G401.6 (cell line): Measurements from ENCODE around the gene KCNT1.

Experiments
- FAIRE-seq: peaks from 2 replicates; lab custom pipeline; 2012; peaks lifted over from hg19 to GRCh38; lab: Jason Lieb, UNC

The KCNT1 gene

DNA sequence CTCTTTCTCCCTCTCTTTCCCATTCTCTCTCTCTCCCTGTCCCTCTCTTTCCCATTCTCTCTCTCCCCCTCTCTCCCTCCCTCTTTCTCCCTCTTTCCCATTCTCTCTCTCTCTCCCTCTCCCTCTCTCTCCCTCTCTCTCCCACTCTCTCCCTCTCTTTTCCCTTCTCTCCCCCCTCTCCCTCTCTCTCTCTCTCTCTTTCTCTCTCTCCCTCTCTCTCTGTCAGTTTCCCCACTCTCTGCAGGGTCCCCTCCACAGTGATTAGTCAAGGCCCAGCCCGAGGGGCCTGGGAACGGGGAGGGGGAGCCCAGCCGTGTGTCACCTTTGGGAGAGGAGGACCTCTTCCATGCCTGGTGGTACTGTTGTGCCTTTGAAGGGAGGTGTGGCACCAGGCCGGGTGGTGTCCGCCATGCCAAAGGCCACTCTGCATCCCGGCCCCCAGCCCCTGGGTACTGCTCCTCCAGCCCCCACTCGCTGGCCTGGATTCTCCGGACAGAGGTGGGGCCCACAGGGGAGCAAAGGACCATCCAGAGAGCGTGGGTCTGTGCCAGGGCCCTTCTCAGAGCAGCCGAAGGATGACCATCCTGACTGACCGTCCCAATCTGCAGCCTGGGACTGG, 25.4 kb downstream of the KCNT1 start:
- FAIRE-seq, result no peak

DNA sequence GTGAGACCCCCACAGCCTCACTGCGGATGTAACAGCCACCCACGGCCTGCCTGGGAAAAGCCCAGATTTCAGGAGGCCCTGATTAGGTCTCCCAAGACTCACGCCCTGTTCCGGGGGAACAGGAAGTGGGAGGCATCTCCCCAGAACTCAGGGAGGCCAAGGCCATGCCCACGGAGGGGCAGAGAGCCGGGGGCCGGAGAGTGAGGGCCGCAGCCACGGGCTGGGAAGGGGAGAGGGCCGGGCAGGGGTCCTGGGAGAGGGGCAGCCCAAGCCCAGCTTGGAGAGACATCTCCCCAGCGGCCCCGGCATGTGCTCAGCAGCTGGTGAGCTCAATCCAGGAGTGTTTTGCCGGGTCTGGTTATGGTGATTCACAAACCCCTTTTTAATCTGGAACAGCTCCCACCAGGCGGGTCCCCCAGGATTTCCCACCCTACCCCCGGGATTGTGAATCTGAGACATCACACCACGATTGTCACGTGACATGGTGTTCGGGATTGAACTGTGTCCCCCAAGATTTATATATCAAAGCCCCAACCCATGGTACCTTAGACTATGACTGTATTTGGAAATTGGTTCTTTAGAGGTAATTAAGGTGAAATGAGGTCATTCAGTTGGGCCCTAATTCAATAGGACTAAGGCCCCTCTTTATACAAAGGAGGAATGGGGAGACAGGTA, 26.6 kb downstream of the KCNT1 start:
- no peak for FAIRE-seq

DNA sequence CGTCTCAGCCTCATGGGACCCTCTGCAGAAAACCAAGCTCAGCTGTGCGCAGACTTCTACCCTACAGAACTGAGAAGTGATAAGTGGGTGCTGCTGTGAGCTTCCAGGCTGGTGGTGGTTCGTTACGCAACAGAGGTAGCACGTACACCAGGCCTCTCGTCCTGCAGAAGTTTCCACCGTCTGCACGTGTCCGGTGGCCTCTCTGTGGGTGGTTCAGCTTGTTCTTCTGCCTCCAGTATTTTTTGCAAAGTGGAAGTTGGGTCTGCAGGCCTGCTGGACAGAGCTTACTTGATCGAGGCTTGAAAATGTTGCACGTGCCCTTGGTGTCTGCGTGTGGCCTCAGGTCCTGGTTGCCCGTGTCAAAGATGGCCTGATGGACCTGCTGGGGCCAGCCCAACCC, 27.5 kb downstream of the KCNT1 start:
- FAIRE-seq, result no peak

DNA sequence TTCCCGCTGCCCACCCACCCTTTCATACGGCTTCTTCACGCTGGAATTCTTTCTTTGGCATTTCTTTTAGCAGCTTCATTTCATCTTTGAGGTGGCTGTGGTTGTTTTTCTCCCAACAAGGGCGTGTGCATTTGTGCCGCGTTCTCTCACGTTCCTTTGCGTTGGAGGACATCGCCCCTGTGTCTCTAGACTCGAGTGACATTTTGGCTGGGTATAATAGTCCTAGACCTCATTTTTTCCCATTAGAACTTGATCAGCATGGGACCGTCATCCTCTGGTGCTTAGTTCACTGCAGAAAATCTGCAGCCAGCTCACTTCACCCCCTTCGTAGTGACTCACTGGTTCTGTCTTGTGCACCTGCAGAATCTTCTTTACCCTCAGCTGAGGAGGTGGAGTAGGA, 29.5 kb downstream of the KCNT1 start:
- FAIRE-seq, result no peak

DNA sequence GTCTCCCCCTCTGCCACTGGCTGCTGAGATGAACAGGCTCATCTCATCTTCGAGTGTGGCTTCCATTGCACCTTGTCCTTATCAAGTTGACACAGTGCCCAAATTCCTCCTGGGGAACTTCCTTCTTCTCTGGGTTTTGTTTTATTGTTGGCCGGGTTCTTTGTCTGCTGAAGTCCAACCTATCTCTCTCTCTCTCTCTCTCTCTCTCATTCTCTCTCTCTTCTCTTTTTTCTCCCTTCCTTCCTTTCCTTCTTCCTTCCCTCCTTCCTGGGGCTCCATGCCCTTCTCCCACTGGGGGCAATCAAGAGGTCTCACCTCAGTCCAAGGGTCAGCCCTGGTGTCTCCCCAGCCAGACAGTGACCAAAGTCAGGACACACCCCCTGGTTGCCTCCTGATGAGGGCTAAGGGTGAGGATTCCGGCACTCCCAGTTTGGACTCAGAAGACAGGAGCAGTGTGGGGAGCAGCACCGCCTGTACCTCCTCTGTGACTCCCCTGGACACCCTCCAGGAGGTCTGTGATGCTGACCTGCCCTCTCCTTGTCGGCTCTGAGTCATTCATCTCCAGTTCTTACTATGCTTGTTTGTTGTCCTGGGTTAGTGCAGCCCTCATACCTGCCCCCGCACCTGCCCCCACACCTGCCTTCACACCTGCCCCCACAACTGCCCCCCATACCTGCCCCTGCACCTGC, 30.7 kb downstream of the KCNT1 start:
- no peak for FAIRE-seq

DNA sequence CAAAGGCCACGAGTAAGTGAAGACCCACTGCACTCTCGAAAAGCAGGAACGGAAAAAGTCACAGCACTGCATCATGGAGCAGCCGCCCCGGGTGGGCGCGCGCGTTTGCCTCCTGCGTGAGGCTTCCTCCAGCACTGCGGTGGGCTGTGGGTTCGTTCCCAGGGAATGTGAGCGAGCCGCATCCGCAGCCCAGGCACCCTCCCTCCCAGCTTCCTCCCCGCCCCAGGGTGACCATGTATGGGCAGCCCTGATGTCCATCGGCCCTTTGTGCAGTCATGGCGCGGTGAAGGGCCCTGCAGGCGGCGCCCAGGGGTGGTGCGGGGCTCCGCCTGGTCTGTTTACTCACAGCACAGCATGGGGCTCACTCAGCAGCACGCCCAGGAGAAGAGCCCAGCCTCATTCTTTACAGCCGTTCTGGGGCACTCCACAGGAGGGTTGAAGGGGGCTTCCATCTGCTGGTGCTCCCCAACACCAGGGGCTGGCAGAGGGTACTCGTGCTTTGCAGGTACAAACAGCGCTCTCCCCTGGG, 32.7 kb downstream of the KCNT1 start:
- no peak for FAIRE-seq

DNA sequence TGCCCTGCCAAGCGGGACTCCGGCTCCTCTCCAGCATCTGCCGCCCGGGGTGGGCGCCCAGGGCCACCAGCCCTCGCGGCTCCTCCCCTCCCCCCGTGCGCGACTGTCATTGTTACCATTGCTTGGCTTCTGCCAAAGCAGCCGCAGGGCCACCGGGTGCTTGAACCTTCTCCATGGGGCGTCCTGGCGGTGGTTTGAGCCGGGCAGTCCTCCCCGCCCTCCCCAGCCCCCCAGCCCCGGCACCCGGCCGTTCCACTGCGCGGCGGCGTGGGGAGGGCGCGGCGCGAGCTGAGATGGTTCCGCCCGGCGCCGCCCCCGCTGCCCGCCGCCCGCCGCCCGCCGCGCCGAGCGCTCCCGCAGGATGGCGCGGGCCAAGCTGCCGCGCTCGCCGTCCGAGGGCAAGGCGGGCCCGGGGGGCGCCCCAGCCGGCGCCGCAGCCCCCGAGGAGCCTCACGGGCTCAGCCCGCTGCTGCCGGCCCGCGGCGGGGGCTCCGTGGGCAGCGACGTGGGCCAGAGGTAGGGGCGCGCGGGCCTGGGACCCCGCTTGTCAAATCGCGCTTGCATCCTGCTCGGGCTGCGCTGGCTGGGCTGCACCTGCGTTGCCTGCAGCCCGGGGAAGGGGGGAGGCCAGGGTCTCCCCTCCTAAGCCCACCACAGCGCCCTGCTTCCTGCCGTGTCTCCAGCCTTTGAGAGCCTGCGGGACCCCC, 34.4 kb downstream of the KCNT1 start:
- no peak for FAIRE-seq

DNA sequence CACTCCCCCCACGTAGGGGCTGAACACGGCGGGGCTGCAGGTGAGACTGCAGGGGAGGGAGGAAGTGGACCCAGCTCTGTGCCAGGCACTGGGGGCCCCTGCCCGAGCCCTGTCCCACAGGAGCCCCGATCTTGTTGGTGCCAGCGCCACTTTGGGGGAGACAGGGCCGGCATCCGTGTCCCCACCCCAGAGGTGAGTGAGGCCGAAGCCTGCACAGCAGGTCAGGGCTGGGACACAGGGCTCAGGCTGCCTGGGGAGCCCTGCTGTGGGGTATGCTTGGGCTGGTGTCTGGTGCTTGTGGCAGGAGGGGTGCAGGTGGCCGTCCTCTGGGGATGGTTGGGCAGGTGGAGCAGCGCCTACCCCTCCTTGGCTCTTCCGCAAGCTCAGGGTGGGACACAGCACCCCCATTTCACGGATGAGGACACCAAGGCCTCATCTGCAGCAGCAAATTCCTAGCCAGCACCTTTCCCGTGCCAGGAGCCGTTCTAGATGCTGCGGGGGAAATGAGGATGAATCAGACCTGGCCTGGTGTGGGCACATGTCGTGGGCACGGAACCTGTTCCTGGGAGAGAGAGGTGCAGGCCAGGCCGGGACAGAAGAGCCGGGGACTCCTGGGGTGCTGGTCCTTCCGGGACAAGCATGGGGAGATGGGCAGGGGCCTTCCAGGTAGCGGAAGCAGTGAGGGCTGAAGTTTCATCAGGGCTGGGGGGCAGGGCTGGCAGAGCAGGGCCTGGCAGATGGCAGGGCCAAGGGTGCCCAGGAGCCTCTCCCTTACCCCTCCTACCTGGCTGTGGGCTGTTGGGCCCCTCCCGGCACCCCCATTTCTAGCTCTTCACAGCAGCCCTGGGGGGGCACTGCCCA, 35.2 kb downstream of the KCNT1 start:
- no peak for FAIRE-seq

DNA sequence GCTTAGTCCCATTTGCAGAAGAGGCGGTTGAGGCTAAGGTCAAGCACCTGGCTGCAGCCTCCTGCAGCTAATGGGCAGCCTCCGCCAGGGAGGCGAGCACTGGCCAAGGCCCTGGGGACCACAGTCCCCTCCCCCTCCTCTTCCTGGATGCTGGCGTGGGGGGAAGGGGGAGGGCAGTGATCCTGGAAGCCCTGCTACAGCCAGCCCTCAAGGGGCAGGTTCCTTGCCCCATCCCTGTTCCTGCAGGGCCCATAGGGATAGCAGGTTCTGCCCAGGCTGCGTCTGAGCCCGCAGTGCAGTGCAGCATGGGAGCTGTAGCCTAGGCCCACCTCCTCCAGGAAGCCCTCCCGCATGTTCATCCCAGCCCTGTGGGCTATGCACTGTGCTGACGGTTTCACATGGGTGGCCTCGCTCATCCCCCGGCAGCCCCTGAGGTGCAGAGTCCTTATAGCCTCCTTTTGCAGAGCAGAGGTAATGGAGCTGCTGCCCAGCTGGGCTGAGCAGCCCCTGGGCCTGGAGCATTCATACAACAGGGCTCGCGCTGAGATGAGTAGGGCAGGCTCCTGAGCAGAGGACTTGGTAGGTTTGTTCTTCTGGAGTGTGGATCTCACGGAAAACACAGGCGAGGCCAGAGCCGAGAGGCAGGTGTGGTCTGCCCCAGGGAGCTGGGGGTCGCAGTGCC, 36.0 kb downstream of the KCNT1 start:
- no peak for FAIRE-seq

DNA sequence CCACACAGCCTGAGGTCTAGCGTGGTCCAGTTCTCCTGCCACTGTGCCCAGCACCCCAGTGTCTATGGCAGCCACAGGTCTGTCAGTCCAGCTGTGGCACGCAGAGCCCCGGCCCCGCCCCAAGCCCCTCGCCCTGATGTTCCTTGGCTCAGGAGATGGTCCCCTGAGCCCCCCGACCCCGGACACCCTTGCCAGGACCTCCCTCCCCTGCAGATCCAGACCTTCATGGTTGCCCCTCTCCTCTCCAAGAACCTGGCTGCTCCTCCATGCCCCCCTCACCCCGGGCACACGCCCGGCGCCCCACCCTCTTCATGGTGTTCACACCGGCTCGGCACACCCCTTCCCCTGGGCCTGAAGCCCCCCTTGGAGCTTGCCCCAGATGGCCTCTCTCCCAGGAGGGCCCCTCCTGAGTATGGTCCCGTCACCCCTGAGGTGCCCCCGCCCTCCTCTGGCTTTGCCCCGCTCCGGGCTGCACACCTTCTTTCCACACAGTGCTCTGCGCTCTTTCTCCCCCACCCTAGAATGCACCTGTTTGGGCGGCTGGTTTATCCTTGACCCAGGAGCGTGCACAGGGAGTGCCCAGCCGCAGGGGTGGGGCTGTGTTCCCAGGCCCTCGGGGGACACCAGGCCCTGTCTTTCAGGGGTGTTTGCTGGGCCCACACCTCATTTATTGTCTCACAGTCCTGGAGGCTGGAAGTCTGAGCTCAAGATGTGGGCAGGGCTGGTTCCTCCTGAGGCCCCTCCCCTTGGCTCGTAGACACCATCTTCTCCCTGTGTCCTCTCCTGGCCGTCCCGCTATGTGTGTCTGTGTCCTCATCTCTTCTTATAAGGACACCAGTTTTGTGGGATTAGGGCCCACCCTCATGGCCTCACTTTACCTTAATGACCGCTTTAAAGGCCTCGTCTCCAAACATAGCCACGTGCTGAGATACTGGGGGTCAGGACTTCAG, 37.6 kb downstream of the KCNT1 start:
- FAIRE-seq, result no peak

DNA sequence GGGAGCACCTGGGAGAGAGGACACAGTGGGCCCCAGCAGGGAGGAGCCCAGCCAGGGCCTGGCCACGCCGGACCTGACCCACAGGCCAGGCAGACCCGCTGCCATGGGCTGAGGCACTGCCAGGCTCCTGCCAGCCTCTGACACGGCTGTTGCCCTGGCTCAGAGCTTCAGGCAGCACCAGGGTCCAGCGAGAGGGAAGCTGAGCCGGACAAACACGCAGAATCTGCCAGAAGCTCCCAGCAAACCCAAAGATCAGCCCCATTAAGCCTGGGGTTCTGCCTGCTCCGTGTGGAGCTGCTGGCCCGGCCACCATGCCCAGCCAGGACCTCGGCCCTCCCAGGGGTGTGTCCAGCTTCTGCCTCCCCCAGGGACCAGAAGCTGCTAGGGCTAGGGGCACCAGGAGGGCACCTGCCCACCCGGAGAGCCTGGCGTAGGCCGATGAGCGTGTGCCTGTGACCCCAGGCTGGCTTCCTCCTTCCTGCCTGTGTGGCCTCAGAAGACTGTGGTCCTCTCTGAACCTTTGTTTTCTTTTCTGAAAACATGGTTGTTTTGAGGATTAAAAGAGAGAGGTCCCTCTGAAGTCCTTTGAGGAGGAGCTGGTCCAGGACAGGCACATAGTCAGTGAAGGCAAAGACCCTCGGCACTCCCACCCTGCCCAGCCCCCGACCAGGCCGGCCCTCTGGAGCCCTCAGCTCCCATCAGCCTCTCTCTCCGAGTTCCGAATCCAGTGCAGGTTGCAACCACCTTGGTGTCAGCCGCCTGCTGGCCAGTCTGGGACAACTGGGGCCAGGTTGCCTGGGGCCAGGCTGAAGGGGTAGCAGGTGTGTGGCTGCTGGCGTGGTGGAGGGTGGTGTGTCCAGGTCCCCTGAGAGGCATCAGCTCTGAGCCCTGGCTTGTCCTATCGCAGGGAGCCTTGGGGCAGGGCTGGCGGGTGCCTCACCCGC, 39.6 kb downstream of the KCNT1 start:
- FAIRE-seq, result no peak

DNA sequence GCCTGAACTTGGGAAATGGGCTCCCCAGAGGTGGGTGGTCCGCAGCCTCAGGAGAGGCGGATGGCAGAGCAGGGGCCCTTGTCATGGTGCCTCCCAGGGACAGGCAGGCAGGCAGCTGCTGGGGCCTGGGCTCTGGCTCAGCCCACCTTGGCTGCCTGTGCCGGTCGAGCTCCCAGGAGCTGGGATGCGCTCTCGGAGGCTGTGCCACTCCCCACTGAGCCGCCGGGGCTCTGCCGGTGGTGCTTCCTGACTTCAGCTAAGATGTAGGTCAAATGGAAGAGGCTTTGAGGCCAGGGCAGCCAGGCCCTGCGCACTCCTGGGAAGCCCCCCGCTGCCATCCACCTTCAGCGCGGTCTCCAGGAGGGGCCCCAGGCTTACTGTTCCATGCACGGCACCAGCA, 41.0 kb downstream of the KCNT1 start:
- FAIRE-seq, result no peak

DNA sequence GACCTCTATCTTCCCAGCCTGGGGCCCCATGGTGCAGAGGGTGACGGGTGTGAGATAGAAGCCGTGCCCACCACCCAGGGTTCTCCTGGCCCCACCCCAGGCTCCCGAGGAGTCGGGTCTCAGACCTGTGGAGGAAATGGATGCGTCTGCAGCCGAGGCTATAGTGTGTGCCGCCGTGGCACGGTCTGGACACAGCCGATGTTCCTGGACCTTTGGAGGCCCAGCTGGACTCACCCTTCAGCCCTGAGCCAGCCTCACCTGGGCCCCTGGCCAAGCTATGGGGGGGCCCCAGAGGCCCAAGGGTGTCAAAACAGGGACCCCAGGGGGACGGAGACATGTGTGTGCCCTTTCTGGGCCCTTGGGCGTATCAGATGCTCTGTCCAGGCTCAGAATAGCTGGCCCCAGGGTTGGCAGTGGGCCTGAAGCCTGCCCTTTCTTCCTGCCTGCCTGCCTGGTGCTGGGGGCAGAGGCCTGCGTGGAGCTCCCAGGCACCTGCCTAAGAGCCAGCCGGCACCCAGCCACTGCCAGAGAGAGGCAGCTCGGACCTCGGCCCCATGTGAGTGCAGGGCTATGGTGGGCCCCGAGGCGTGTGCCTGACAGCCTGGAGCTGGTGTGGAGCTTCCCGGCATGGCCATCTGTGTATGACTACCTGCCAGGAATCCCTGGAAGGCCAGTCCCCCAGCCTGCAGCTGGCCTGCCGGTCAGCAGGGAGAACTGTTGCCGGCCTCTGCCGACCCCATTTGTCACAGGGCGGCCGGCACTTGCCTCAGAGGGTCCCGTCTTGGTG, 41.8 kb downstream of the KCNT1 start:
- no peak for FAIRE-seq

DNA sequence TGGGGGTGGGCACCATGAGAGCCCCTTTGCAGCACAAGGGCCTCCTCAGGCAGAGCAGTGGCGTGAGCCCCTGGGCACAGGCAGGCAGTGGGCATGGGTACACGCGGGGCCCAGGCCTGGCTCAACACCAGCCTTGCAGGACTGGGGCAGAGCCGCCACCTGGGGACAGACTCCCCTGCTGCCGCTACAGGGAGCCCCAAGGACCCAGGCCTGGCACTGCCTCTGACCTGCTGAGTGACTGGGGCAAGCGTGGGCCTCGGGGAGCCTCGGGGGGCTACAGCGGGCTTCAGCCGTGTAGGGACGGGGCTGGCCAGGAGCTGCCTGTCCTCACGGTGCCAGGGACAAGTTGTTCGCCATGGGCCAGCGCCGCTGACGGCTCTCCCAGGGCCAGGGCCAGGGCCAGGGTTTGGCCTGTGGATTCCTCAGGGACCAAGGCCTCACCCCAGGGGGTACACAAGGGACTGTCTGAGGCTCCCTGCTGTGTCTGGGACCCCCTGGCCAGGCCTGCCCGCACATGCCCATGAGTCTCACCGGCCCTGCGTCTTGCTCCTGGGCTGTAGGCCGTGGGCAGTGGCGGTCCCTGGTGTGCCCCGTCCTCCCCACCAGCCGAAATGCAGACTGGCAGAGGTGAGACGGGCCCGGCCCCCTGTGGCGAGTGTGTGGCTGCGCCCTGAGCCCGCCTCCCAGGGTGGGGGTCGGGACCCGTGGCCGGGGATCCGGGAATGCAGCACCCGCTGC, 42.5 kb downstream of the KCNT1 start:
- FAIRE-seq, result no peak

DNA sequence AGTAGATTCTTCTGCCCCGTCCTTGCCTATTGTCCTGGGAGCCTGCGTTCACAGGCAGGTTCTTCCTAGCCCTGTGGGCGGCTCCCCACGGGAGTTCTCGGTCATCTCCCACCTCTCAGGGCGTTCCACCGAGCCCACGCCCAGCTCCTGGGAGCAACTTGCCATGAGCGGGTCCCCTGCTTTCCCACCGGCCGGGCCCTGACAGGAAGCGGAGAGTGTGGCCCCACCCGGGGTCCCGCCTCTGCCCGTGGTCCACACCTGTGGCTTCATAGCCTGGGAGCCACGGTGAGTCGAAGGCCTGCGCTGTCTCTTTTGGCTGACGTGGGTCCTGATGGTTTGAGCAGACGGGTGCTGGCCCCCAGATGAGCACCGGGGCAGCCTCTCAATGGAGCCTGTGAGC, 43.2 kb downstream of the KCNT1 start:
- FAIRE-seq, result no peak

DNA sequence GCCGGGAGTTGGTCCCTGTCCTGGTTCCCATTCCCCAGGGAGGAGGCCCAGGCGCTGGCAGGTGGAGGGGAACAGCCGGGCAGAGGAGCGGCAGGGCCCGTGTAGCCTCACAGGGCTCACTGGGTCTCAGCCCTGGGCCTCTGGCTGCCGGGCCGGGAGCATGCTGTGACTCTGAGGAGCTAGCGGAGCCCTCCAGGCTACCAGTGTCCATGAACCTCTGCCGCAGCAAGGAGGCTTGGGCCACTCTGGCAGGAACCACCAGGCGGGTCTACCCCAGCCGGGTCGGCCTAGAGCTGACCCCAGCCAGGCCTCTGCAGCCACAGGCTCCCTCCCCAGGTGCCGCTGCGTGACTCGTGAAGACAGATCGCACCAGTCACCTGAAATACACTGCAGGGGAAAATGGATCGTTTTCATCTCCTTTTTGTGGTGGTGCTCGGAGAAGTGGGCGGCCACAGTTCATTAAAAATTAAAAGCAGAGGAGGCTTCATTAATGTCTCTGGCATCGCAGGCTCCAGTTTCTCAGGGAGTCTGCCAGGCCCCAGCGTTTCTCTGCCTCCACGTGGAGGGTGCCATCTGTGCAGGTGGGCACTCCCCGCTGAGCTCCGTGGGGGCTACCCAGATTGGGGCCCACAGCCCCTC, 43.8 kb downstream of the KCNT1 start:
- FAIRE-seq, result no peak

DNA sequence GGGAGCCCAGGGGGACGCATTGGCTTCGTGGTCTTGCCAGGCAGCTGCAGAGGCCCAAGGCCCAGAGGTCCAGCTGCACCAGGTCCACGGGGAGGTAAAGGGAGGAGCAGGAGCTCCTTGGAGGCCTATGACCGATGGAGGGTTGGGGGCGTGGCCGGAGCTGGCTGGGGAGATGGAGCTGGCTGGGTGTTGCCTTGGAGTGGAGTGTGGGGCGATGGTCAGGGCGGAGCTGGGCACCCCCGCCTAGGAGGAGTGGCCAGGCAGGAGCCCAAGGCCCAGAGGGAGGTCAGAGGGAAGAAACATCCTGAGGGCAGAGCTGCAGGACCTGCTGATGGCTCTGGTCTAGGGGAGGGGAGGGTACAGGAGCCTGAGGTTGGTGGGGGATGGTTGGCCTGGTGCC, 44.6 kb downstream of the KCNT1 start:
- no peak for FAIRE-seq
